ENCODE measurements around the gene SLIT1.

Gene SLIT1

DNA sequence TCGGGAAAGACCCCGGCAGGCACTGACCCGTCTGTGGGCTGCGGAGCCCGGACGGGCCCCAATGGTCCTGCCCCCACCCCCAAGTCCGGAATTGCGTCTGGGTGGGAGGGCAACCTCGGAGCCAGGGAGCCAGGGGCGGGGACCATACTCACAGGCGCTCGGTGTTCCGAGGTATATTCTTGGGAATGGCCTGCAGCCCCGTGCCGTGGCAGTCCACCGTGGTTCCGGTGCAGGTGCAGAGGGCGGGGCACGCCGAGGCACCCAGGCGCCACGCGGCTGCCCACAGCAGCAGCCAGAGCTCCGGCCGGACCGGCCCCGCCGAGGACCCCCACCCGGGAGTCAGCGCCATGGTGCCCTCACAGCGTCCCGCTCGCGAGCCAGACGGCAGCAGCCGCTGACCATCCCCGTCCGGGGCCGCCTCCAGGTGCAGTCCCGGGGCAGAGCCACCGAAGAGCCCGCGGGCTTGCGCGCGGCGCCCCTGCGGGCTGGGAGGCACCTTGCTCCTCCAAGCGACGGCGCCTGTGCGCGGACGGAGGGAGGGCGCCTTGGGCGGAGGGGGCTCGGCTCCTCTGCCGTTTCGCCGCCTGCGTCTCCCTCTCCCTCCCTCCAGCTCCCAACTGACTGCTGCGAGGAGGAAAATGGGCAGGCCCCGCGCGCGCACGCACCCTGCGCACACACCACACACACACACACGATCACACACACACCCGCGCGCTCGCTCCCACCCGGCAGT lies at the start of gene SLIT1:
Gene SLIT1, minus strand, starts transcription at position 634 of the 733 bp plus-strand sequence. Its CDS starts 285 bp downstream, at position 349.
- no peak for DNase-seq

DNA sequence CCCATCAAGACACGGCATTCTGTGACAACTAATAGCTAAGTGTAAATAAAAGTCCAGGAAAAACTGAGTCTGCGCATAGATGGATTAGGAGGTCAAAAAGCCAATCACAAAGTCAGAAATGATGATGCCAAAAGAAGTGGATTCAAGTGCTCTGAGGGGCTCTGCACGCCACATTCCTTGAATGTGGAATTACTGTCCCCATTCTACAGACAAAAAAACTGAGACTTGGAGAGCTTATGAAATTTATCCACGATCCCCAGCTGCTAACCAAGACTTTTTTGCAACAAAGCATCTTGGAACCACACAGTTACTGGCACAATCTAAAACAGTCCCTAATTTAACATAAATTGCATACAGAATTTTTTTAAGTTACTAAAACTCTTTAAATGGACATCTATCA lies 49.6 kb upstream of the SLIT1 start:
- no peak for DNase-seq

DNA sequence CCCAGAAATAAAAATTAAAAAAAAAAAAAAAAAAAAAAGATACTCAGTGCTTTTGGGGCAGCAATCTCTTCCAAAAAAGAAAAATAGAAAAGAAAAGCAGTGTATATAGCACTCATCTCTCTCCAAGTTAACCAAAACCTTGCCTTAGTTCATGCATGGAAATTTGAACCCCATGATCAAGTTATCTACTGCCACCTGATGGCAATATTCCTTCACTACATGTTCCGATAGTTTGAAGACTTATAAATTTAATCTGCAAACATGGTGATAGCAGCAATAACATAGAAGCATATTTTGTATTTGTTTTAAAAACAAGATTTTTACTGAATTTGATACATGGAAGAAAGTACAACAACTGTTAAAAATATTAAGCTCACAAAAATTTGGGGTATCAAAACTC lies 48.6 kb upstream of the SLIT1 start:
- peak; percentile 4 to 16 for DNase-seq

DNA sequence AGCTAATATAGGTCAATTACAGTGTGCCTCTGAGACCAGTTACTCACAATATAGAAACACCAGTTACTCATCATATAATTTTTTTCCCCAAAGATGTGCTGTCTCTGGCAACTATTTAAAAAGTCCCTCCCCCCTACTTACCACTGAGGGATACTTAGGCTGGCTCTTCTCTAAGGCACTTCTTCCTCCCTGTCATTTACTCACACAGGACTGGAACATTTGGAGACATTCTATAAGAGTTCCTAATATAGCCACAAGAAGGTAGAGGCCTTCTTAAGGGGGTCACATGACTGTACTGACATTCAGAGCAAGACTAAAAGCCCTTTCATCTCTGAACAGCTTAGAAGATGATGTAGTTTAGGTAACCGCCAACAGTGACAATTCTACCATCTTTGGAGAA lies 44.4 kb upstream of the SLIT1 start:
- DNase-seq: no peak

DNA sequence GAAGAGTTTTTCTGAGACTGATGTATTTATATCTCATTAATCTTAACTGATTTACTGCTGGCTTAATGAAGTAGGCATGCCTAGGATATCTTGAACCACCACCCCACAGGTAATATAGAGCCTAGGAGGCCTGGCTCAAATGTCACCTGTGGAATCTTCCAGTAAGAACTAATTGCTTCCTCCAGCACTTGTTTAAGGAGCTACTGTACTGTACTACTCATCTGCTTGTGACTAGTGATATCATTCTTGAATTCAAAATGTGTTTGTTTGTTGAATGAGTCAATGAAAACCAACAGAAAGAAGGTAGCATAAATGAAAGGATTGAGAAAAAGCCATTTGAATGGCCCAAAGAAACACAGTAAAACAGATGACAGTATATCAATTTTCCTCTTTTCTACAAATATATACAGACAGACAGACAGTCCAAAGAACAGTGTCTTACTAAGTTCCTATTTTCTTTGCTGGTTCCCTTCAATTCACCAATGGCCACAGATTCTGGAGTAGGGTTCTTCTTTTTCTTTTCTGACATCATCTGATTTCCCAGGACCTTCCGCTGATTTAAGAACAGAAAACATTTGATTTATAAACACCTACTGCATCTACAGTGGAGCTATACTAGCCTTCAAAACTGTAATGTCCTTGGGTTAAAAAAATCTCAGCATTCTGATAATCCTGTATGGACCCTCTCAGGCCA lies 43.7 kb upstream of the SLIT1 start:
- no peak for DNase-seq

DNA sequence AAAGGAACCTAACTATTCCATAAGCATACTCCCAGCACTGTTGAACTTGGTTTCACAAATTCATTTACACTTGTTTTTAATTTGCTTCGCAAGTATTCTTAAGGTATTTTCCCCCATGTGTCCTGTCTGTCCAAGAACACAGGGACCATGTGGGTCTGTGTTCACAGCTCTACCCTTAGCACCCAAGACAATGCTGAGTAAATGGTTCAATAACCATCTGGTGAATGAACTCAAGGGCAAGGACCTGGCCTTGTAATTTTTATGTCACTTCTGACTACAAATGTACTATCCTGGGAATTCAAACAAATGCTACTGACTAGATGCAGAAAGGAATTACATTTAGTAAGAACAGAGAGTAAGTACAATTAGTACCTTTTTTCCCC lies 43.0 kb upstream of the SLIT1 start:
- no peak for DNase-seq

DNA sequence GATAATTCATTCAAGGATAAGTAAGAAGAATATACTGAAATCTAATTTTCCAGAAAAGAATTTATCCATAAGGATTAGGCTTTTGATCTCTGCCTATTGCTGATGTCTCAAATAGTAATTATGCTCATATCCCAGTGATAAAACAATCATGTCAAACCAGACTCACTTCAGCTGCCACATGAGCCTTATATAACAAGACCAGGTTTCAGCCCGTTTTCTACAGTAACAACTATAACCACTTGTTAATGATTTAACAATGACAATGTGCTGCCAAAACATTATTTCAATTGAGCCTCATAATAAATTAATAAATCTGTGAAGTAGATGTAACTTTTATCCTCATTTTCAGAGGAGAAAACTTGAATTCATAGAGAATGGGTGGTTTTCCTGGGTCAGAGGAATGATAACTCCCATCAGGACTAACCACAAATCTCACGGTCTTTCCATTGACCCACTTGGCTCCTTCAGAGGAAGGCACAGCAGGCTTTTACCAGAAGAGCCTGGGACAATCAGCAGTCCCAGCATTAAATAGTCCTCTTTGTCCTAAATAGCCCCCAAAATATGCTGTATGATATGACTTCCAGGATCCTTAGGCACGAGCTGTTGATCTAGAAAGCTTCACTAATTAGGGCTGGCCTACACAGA lies 42.5 kb upstream of the SLIT1 start:
- no peak for DNase-seq

DNA sequence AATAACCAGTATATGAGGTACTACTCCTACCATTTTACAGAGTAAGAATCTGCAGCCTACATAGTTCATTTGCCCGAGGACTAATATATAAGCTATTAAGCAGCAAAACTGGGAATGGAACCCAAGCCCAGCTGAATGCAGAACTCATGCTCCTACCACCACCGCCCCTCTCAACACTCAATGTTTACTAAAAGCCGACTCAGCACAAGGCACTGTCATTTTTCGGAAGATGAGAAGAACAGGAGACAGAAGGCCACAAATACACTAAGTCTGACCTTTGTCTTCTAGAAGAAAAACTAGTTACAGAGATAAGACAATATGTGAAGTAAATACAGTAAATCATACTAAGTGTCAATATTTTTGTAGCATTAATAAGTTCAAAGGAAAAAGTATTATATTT lies 40.6 kb upstream of the SLIT1 start:
- DNase-seq: no peak

DNA sequence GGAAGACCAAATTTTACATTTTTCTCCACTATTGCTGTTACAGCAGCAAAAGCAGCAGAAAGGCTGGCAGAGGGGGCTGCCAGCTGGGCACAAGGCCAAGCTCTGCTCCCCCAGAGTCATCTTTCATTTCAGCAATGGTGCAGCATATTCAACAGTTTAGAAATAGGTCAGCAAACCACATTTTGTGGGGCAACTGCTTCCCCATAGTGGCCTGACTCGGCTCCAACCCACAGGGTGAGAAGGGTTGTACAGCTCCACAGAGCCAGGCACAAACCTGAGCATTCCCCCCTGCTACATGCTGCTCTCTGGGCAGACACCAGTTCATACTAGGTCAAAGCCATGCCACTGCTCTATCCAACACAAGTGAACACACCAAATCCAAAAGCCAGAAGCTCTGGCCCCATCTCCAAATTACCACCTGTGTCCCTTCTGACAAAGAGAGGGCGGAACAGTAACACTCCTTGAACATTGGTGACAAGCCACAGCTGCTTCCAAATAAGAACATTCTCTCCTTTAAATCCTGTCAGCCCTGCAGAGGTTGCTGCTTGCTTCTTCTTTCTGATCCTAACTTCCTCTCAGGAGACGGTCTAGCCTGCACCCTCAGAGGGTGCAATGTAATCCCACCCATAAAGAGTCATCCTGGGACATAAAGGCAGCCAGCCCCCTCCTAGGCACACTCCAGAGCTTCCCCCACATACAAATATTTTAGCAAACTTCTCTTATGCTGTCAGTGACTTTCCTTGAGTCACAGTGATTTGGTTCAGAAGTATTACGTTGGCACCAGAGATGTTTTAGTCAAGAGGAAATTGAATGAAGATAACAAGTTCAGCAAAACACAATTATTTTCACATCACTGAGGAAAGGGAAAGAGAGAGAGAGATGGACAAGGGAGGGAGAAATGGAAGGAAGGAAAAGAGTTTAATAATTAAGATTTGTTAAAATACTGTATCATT lies 39.0 kb upstream of the SLIT1 start:
- DNase-seq: no peak

DNA sequence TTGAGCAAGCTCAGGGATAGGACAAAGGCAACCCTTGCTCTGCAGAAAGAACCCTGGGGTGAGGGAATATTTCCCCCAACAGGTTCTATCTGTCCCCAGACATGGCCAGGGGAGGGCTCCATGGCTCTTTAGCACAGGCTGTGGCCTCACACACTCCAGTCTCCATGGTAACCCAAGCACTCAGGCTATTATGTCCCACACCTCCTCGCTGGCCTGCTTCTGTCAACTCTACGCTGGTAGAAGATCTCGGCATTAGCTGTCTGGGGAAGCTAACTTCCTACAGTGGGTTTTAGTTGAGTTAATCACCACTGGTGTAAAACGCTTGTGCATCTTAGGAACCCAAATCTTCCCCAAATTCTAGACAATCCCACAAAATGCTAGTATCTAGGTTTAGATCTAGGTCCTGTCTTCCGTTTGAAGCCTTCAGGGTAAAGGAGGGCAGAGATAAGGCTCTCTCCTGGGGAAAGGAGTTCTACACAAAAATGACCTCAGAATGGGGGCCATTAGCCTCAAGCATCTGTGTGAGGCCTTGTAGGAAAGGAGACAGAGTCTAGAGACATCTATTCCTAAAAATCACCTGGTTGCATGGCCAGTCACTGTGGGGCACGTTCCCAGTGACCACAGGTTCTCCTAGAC lies 36.7 kb upstream of the SLIT1 start:
- DNase-seq: no peak

DNA sequence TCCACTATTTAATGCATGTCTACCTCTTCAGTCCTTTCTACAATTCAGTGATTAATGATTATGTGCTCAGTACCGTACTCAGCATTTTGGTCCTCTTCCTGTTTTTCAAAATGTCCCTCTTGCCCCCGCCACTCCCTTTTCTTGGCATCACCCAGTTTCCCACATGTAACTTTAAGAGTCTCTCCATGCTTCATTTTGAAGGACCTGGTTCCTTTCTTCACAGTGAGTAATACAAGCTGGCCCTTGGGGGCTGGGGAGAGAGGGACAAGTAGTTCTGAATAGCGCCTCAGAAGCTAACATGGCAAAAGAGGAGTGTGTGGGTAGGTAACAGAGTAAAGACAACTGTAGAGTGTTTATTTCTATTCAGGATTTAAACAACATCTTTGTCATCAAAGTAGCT lies 34.6 kb upstream of the SLIT1 start:
- DNase-seq: no peak

DNA sequence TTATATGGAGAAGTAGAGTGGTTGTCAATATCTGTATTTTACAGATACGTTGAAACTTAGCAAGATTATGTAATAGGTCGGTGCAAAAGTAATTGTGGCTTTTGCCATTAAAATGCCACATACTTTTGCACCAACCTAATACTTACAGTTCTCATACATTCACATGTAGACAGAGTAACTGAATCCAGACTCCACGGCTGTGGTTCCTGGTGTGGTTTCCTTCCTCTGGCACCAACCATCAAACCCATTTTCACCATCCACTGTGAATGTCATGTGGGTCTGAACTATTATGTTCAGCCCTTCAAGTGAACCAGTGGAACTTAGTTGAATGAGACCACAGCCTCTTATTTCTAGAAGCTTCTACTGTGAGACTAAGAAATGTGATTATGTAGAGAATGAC lies 31.5 kb upstream of the SLIT1 start:
- DNase-seq: no peak

DNA sequence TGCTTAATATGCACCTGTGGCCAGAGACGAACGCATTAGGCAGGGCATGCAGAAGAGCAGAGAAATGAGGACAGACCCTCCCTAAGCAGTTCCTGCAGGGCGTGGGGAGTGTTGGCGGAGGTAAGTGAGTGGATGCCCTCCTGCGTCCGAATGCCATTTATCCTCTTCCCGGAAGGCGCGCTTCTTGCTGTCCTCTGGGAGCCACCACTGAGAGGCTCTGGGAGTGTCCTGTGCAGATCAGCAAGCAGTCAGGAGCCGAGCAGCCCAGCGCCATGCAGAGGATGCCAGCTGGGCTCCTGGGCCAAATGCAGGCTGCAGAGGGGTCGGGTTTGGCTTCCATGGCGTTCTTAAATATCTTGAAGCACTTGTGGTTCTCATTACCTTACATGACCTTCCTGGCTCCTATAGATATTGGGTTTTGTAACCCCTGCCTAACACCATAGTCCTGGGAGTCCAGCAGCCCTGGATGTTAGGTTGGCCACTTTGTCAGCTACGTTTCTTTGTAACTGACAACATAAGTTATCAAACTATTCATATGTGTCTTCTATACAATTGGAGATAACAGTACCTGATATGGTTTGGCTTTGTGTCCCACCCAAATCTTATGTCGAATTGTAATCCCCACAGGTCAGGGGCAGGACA lies 30.0 kb upstream of the SLIT1 start:
- no peak for DNase-seq

DNA sequence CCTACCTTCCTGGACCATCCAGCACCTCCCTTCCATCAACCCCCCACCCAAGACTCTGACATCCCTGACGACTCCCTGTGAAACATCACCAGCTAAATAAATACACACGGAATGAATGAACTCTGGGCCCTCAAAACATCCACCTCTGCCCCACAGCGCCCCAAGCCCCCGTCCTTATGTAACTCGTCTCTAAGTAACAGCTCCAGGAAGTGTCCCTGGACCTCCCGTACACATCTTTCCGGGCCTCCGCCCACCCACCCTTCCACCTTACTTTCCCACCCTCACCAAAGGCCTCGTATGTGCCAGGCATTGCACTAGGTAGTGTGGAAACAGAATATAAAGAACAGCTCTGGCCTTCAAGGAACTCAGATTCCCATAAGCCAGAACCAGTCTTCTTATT lies 27.7 kb upstream of the SLIT1 start:
- DNase-seq: no peak

DNA sequence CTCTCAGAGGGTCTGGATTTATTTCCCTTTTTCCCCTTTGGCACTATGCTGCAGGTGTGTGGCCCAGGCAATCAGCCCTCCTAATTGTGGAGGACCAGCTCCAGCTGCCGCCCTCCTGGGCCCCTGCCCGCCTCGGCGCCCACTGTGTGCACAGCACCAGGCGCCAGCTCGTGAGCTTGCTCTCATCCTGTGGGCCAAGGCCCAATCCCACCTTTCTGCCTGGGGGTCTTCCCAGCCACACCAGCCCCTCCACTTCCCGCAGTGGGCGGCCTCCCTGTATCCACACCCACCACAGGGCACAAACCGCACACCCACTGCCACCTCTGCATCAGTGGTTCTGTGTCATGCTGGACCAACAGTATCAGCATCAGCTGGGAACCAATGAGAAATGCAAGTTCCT lies 25.5 kb upstream of the SLIT1 start:
- no peak for DNase-seq

DNA sequence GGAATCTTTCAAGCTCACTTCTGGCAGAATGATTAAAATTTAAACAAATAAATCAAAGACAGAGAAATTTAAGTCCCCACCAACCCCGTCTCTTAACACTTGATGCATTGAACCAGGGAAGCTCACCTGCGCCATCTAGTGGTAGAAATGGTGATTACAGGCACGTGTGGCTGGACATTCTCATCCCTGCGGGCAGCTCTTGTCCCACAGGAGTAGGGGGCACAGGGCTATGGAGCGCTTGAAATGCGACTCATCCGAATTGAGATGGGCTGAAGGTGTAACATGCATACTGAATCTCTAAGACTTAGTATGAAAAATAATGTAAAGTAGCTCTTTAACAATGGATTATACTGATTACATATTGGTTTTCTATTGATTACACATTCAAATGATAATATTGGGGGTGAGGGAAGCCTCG lies 24.8 kb upstream of the SLIT1 start:
- DNase-seq: peak; percentile 30 to 52

DNA sequence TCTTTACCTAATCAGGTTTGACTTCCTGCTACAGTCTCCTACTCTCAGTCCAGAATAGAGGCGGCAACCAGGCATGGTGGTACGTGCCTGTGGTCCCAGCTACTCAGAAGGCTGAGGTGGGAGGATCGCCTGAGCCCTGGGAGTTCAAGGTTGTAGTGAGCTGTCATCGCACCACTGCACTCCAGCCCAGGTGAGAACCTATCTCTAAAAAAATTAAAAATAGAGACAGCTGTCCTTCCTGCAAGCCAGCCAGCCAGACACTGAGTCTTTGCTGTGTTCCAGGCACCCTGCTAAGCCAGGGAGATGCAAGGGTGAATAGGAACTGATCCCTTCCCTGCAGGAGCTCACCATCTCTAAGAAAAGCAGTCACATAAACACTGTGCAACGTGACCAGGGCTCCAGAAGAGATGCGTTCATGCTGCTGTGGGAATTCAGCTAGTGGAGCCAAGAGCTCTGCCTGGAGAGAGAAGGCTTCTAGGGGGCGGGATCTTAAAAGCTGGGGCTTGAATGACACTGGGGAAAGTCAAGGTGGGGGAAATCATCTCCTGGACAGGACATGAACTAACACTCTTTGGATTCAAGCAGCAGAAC lies 22.1 kb upstream of the SLIT1 start:
- no peak for DNase-seq

DNA sequence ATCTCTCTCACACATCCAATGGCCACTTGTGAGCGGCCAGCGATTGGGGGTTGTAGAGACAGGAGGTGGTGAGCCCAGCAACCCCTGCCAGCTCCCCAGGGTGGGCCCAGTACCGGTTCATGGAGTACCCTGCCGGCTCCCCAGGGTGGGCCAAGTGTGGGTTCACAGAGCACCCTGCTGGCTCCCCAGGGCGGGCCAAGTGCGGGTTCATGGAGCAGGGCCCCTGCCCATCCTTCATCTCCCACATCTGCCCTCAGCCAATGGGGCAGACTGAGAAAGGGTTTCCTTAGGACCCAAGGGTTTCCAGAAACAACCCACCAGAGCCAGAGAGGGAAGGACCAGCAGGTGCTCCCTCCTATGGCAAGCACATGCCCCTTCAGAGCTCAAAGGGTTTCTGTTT lies 21.4 kb upstream of the SLIT1 start:
- no peak for DNase-seq

DNA sequence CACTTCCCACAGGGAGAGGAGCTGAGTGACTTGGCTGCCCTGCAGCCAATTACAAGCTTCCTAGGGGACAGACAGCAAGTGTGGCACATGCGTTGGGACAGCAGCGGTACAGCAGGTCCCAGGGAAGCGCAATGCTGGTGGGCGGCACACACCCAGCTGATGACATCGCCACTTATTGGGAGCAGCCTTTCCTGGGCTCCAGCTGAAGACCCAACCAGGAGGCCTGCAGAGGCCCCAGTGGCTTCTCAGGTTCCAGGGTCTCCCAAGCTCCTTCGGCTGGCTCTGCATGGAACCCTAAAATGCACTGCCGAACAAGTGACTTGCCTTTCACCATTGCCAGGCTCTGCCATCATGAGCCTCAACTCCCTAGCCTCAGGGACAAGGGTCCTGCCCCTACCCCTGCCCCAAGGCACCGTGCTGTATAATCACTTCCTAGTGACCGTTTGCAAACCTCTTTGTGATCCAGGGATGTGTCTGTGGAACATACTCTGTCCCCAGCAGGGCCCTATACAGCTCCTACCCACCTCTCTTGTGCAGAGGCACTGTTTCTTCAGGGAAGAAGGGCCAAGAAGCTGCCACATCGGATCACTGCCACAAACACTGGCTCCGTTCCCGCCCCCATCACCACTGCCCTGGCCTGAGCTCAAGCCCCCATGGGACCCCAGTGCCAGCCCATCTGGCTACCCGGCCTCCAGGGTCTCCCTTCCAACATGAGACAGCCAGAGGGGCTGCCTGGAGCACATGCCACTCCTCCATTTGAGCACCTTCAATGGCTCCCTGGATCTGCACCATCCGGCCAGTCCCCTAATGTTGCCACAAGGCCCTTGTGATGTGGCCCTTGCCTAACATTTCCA lies 19.3 kb upstream of the SLIT1 start:
- no peak for DNase-seq

DNA sequence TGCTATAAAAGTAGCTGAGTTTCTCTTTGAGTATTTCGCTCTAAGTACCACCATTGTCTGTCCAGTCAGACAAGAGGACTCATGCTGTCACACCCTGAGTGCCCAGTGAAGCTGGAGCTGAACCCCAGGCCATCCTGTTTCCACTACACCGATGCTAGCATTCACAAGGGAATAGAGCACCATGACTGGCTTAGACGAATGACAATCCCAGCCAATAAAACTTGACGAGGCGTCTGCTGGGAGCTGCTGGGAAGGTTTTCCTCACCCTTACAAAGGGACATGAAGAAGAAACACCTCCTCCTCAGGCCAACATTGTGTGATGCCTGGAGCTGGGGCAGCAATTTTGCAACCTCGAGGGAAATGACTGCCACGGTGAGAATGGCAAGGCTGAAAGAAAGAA lies 17.5 kb upstream of the SLIT1 start:
- no peak for DNase-seq

DNA sequence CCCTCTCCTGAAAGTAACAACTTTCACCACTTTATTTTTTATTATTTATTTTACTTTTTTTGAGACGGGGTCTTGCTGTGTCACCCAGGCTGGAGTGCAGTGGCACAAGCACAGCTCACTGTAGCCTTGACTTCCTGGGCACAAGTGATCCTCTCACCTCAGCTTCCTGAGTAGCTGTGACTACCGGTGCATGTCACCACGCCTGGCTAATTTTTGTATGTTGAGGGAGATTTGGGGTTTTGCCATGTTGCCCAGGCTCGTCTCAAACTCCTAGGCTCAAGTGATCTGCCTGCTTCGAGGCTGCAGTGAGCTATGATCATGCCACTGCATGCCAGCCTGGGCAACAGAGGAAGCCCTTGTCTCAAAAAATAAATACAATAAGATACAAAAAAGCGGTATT lies 14.9 kb upstream of the SLIT1 start:
- no peak for DNase-seq
